GM12872 (cell line): ENCODE results near the gene CCDC121.

Experiments
- TF ChIP-seq, protein P1 (sequence below): IDR thresholded peaks from 3 replicates; pipeline ENCODE4 v1.5.1; 2011; ENCODE audit warnings: low read depth, mild to moderate bottlenecking, low read length, moderate library complexity; ENCODE audit not compliant: insufficient read depth

The CCDC121 gene

DNA sequence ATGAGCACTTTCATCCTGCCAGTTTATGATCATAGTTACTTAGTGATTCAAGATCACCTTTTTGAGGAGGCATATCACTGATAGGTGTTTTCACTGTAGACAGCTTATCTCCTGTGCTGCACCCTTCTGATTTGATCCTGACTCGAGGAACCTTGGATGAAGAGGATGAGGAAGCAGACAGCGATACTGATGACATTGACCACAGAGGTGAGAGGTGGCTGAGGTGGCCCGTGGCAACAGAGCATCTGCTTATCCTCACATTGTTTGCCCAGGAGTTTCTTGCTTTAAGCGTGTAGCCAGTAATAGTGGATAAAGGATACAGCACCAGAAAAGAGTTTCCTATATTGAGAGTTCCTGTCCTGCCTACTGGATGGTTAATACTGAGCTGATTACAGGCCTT lies 18.9 kb upstream of the CCDC121 start:
- TF ChIP-seq, protein P1, sequence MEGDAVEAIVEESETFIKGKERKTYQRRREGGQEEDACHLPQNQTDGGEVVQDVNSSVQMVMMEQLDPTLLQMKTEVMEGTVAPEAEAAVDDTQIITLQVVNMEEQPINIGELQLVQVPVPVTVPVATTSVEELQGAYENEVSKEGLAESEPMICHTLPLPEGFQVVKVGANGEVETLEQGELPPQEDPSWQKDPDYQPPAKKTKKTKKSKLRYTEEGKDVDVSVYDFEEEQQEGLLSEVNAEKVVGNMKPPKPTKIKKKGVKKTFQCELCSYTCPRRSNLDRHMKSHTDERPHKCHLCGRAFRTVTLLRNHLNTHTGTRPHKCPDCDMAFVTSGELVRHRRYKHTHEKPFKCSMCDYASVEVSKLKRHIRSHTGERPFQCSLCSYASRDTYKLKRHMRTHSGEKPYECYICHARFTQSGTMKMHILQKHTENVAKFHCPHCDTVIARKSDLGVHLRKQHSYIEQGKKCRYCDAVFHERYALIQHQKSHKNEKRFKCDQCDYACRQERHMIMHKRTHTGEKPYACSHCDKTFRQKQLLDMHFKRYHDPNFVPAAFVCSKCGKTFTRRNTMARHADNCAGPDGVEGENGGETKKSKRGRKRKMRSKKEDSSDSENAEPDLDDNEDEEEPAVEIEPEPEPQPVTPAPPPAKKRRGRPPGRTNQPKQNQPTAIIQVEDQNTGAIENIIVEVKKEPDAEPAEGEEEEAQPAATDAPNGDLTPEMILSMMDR = no peak

DNA sequence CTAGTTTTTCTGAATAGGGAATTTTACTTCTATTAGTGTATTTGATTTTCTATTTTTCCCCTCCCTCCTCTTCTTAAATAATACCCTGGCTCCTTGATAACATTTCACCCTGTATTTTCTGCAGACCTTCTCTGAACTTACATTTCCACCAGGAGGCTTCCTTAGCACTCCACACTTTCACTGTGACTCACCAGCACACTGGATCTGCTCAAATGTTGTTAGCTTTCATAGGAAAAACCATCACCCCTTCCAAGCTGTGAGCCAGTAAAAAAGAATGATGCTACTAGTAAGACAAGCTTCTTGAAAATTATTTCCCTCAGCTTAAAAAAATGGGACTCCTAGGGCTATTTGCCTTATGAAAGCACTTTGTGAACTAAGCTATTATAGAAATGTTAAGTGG lies 18.5 kb upstream of the CCDC121 start:
- TF ChIP-seq, protein P1 = no peak

DNA sequence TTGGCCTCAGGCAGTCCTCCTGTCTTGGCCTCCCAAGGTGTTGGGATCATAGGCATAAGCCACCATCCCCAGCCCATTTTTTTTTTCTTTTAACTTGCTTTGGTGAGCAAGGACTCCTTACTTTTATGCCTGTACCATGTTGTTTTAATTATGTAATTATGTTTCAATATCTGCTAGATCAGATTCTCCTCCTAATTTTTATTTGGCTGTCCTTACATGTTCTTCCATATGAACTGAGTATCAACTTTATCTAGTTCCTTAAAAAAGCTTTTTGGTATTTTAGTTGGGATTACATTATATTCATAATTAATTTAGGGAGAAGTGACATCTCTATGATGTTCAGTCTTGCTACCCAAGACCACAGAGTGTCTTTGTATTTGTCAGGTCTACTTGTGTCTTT lies 16.4 kb upstream of the CCDC121 start:
- TF ChIP-seq, protein P1 = no peak

DNA sequence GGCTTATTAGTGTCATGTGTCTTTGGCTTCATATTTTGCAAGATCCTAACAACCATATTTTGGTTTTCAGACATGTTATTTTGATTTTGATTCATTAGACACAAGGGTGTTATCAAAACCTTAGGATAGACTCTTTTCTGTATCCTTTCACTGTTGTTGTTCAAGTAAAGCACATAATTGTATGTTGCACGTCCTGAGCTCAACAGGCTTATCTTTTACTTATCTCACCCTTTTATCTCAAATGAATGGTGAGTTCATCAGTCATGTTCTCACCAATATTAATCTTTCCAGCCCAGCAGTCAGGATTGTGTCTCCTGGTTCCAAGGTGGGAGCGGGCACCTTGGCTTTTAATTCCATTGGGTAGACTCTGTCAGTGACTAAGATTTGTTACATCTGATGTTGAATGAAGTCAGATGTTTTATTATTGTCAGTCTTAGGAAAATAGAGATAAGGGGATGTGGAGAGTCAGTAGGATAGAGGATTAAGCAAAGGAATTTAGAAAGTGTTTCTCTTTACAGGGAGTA lies 12.0 kb upstream of the CCDC121 start:
- TF ChIP-seq, protein P1 = no peak

DNA sequence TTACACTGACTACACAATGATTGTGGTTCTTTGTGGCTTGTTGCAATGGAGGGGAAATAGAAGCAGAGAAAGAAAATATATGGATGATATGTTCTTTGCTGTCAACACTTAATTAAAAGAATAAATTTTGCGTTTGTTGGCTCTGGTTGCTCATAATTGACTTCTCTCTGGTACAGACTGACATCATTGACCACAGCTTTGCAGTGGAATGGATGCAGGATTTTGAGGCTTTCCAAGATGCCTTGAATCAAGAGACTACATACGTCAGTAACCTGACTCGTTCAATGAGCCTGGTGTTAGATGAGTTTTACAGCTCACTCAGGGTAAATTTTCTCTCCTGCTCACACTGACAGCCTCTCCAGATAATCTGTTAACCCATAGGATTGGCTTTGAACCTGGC lies 9.9 kb upstream of the CCDC121 start:
- TF ChIP-seq, protein P1 = no peak

DNA sequence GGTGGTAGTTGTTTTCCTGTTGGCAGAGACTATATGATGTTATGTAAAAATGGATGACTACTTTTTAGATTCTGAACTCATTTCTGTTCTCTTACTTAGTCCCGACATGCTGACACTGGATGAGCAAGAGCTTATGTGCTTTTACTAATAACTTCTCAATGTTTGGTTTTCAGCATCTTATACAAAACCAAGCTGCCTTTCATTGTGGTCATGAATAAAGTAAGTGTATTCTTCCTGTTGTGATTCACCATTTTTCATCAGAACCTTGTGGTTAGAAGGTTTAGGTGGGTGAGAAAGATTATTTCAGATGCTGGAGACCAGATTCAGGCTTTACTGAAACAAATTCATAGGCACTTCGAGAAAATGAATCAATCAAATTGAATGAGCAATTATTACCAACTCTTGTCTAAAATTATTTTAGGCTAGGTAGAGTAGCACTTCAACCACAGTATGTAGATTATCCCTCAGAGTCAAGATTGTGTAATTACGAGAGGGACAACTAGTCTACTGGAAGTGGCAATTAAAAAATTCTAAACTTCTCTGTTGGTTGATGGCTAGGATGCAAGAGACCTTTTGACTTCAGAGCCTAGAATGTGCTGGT lies 9.3 kb upstream of the CCDC121 start:
- TF ChIP-seq, protein P1 = no peak

DNA sequence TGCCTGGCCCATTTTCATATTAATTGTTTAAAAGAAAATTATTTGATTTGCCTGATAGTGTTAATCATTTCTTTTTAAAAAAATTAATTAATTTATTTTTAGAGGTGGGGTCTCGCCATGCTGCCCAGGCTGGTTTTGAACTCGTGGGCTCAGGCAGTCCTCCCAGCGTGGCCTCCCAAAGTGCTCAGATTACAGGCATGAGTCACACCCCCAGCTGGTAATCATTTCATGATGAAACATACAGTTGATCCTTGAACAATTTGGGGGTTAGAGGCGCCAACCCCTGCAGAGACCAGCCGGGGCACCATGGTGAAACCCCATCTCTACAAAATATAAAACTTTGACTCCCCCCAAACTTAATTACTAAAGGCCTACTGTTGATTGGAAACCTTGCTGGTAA lies 8.0 kb upstream of the CCDC121 start:
- TF ChIP-seq, protein P1 = no peak
